ENCODE measurements around the gene UCK2.
A peak's percentile ranks its signal among the peaks of the same experiment; 100 is the strongest.

UCK2 gene

GRCh38 chr1:165905853-165906252 is 78.4 kb downstream of the UCK2 start:
- DNase-seq, result no peak

- no peak for DNase-seq
Observed at GRCh38 chr1:165907256-165907857, 79.9 kb downstream of the UCK2 start.

- no peak for DNase-seq
Observed at GRCh38 chr1:165910764-165911421, 83.5 kb downstream of the UCK2 start.

- DNase-seq, result no peak
Observed at GRCh38 chr1:165911609-165912281, 84.3 kb downstream of the UCK2 start.

GRCh38 chr1:165912638-165913037 is 85.2 kb downstream of the UCK2 start:
- DNase-seq, result no peak

- DNase-seq, result peak; percentile 69
Observed at GRCh38 chr1:165914136-165914798, 86.9 kb downstream of the UCK2 start.

GRCh38 chr1:165915480-165915879 is 88.1 kb downstream of the UCK2 start:
- DNase-seq, result no peak

GRCh38 chr1:165915932-165916348 is 88.5 kb downstream of the UCK2 start:
- no peak for DNase-seq

- no peak for DNase-seq
Observed at GRCh38 chr1:165917166-165917565, 89.8 kb downstream of the UCK2 start.

GRCh38 chr1:165924117-165924516 is 96.7 kb downstream of the UCK2 start:
- no peak for DNase-seq

GRCh38 chr1:165925498-165926079 is 98.2 kb downstream of the UCK2 start:
- no peak for DNase-seq

GRCh38 chr1:165927169-165927568 is 99.8 kb downstream of the UCK2 start:
- DNase-seq, result no peak

- peak; percentile 48 for DNase-seq
Observed at GRCh38 chr1:165928075-165928731, 100.8 kb downstream of the UCK2 start.

GRCh38 chr1:165930961-165931360 is 103.5 kb downstream of the UCK2 start:
- no peak for DNase-seq

- DNase-seq, result no peak
Observed at GRCh38 chr1:165933446-165934170, 106.2 kb downstream of the UCK2 start.

- DNase-seq, result no peak
Observed at GRCh38 chr1:165936542-165936941, 109.1 kb downstream of the UCK2 start.

GRCh38 chr1:165937829-165938228 is 110.4 kb downstream of the UCK2 start:
- no peak for DNase-seq

- DNase-seq, result no peak
Observed at GRCh38 chr1:165938844-165939243, 111.4 kb downstream of the UCK2 start.

- DNase-seq, result no peak
Observed at GRCh38 chr1:165941531-165941930, 114.1 kb downstream of the UCK2 start.

- DNase-seq, result no peak
Observed at GRCh38 chr1:165942062-165942461, 114.6 kb downstream of the UCK2 start.

GRCh38 chr1:165942927-165943597 is 115.6 kb downstream of the UCK2 start:
- no peak for DNase-seq

GRCh38 chr1:165945911-165946310 is 118.5 kb downstream of the UCK2 start:
- DNase-seq, result no peak
